Colon (tissue), 2 donors: ENCODE measurements around the gene CXXC5.

Experiments
- FAIRE-seq: peaks from 2 replicates; lab custom pipeline; 2012; peaks lifted over from hg19 to GRCh38; lab: Jason Lieb, UNC
- donor health status: control.
- donor health status: control.

The CXXC5 gene

GRCh38 chr5:139666551-139666950, 18.4 kb downstream of the CXXC5 start:
- FAIRE-seq: no peak

- FAIRE-seq: no peak
Measured at GRCh38 chr5:139667001-139667729, 19.0 kb downstream of the CXXC5 start.

DNA sequence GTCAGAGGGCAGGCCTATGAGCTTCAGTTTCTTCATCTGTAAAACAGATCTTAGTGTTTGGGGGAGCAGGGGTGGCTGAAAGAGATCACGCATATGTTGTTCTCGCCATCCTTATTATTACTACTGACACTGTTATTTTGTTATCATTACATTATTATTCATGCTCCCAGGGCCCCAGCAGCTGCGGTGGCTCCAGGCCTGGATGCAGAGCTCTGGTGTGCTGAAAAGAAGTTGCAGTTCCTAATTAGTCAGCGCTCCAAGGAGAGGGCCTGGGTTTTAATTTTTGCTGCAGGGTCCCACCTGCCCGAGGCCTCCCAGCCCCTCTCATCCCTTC, 19.5 kb downstream of the CXXC5 start:
- FAIRE-seq: no peak

GRCh38 chr5:139668064-139668880, 20.1 kb downstream of the CXXC5 start:
- FAIRE-seq: no peak

DNA sequence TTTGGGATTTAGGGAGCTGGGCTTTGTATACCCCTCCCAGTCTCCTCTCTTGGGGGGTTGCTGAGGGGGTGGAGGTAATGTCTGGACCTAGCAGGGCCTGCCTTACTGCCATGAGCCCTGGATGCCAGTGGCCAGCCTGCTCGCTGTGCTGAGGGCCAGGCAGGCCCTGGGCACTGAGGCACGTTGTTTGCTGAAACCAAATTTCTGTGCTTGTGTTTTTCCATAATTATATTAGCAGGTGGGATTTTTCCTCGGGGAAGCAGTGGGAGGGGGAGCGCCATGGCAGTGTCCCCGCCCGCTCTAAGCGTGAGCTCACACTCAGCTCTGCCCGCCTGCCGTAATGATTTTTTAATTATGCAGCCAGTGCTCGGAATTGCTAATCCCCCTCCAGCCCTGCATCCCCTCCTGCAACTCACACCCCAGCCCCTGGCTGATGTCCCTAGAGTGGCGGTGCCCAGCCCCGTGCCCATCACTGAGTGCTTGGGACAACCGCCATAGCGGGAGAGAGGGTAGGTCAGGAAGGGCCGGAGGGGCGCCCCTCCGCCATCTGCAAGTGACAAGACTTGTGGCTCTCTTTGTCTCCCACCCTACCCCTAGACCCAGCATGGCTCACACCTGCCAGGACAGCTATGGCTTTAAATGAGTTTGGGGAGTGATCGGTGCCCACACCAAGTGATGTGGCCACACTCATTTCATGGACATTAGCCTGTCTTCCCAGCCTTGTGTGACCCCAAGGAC, 20.9 kb downstream of the CXXC5 start:
- FAIRE-seq: no peak

DNA sequence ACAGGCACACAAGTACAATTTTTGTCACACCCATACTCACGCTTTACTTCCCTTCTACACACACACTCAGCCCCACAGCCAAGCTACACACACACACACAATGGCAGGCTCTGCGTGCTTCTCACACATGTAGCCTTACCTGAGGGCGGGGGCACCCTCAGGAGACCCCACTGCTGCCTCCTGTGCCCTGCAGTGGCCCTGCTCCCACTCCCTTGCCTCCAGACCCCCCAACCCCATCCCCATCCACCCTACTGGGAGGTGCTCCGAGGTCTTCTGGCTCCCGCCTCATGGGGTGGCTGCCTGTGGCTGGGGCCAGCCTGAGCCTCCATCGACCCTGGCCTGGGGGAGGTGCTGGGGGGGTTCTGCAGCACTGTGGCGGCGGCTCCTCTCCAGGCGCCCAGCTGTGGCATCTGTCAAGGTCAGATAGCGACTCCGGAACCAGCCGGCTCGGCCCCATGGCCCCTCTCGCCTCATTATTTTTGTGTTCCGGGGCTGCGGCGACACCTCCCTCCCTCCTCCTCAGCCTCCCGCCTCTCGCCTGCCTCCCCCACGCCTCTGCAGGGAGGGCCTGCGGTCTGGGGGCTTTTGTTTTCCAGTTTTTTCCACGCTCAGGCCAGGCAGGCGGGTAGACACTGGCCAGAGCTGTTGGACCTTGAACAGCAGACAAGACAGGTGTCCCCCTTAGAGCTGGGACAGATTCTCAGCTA, 21.7 kb downstream of the CXXC5 start:
- no peak for FAIRE-seq

DNA sequence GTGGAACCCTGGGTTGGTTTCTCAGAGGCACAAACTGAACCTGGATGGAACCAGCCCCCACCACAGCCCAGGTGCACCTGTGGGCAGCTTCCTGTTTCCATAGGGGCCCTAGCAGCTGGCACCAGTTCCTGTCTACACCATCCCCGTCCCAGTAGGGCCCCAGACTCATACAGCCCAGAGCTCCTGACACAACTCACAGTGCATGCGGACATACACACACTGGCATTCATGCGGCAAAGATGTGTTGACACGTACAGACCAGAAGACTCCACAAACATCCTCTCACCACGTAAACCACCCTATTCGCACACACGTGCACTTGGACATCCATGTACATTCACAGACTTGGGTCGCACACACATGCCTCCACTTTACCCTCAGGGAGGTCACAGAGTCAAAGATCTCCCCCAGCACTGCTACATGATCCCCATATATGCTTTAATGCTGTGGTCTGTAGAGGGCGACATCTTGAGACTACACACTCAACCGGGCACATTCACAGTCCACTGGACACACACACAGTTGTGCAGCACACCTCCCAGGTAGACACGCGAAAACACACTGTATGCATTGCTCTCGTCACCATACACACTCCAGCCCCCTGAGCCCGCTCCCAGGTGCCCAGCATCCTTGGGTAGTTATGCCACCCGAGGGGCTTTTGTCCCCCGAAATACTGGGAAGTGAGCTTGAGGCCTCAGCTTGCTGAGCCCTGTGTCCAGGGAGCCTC, 22.4 kb downstream of the CXXC5 start:
- no peak for FAIRE-seq

DNA sequence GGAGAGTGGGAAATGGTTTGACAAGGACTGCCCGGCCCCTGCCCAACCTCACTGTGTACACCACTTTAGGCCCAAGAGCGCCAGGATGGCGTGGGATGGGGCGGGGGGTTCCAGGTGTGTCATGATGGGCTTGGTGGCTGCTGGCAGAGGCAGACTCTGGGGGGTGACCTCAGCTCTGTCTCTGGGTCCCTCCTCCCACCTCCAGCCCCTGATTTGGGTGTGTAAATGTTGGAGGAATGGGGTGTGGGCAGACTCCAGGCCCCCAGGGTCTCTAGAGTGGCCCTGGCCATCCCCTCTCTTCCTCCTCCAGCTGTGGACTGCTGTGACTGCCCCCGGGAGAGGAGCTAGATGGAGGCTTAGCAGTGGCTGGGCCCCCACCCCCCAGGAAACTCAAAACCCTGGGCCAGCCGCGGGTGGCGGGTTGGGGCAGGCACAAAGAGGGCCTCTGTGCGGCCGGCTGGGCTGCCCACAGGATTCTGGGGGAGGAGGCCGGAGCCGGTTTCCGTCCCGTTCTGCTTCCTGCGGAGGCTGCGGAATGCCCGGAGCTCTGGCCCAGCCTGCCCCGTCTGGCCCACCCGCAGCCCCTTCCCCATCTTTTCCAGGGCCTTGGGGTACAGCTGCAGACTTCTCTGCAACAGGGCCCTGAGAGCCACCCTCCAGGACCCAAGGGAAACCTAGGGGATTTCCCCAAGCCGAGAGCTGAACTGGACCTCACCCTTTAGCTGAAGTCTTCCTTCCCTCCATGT, 23.1 kb downstream of the CXXC5 start:
- no peak for FAIRE-seq

GRCh38 chr5:139675213-139675612, 27.1 kb downstream of the CXXC5 start:
- no peak for FAIRE-seq

GRCh38 chr5:139675825-139676224, 27.7 kb downstream of the CXXC5 start:
- FAIRE-seq: no peak

GRCh38 chr5:139676406-139676805, 28.3 kb downstream of the CXXC5 start:
- FAIRE-seq: no peak

DNA sequence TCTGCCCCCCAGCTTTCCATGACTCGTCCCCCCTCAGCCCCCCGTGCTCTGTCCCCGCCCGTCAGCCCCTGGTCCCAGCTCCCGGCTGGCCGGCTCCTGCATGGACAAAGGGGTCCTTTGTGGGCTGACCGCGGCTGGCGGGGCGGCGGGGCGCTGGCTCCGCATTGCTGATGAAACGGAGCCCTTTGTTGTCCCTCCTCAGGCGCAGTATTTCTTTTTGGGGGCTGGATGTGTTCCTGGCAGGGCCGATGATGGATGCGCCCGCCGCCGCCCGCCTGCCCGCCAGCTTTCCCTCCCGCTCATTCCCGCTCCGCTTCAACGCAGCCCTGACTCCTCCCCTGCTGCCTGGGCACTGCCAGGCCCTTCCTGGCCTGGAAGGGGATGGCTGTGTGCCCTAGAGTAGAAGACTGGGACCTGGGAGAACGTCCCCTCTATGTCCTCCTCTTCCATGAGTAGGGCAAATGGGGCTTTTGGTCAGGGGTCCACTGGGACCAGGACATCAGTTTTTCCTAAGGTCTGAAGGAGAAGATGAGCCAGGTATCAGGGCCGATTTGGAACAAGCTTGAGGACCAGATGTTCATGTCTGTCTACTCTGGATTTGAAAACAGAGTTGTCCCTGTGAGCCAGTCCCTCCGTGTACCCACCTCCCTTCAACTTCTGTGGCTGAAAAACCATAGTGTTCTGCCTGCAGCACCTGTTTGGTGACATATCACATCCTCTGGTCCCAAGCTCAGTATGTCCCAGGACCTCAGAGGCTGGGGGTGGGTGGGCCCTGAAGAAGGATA, 29.0 kb downstream of the CXXC5 start:
- FAIRE-seq: no peak

- FAIRE-seq: no peak
Measured at GRCh38 chr5:139677736-139678613, 29.8 kb downstream of the CXXC5 start.

- FAIRE-seq: no peak
Measured at GRCh38 chr5:139678751-139679750, 30.9 kb downstream of the CXXC5 start.

DNA sequence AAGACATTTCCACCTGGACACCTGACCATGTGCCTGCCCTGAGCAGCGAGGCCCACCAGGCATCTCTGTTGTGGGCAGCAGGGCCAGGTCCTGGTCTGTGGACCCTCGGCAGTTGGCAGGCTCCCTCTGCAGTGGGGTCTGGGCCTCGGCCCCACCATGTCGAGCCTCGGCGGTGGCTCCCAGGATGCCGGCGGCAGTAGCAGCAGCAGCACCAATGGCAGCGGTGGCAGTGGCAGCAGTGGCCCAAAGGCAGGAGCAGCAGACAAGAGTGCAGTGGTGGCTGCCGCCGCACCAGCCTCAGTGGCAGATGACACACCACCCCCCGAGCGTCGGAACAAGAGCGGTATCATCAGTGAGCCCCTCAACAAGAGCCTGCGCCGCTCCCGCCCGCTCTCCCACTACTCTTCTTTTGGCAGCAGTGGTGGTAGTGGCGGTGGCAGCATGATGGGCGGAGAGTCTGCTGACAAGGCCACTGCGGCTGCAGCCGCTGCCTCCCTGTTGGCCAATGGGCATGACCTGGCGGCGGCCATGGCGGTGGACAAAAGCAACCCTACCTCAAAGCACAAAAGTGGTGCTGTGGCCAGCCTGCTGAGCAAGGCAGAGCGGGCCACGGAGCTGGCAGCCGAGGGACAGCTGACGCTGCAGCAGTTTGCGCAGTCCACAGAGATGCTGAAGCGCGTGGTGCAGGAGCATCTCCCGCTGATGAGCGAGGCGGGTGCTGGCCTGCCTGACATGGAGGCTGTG, 32.4 kb downstream of the CXXC5 start:
- no peak for FAIRE-seq

DNA sequence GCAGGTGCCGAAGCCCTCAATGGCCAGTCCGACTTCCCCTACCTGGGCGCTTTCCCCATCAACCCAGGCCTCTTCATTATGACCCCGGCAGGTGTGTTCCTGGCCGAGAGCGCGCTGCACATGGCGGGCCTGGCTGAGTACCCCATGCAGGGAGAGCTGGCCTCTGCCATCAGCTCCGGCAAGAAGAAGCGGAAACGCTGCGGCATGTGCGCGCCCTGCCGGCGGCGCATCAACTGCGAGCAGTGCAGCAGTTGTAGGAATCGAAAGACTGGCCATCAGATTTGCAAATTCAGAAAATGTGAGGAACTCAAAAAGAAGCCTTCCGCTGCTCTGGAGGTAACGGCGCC, 32.9 kb downstream of the CXXC5 start:
- no peak for FAIRE-seq

DNA sequence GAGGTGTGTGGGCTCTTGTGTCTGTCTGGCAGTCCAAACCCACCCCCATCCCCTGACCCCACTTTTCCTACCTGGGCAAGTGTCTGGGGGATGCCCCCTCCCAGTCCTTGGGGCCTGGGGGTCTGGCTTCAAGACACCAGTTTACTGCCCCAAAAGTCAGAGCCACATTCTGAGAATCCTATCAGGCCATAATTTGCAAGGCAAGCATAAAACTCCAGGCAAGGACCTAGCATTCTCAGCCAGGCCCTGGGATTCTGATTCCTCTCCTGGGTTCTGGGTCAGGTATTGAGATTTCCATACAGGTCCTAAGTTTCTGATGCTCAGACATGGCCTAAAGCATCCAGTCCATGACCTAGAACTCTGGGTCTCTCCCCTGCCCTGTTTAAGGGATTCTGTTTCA, 33.3 kb downstream of the CXXC5 start:
- FAIRE-seq: no peak
